Astrocyte (in vitro differentiated cells and primary cell): Measurements from ENCODE around the gene FAAP100. TPM values are rescaled to one million over a fixed set of nuclear protein-coding genes. Genes with fewer than 3 reads are reported as not detected.
"Not testable (repeated sequence)": the region's sequence is repeated elsewhere in the genome, so short reads cannot be mapped to it uniquely, and the experiment has no call there.

Experiments used
- DNase-seq: peaks from one replicate; pipeline ENCODE4 v3.0.0-alpha.2; 2010; ENCODE audit warnings: low read depth
- FAIRE-seq: peaks from 2 replicates; lab custom pipeline; 2011; peaks lifted over from hg19 to GRCh38; lab: Jason Lieb, UNC
- H2AFZ ChIP-seq: 2 replicates; pipeline ENCODE4 v1.6.0; 2012; ENCODE audit warnings: low read depth, low read length, inconsistent platforms
- H3K27ac ChIP-seq: 2 replicates; pipeline ENCODE4 v1.5.1; 2011; ENCODE audit warnings: low read depth, low read length, inconsistent platforms
- H3K27me3 ChIP-seq: 2 replicates; pipeline ENCODE4 v1.6.0; 2011; ENCODE audit warnings: low read length, inconsistent platforms; ENCODE audit not compliant: insufficient read depth
- H3K36me3 ChIP-seq: 2 replicates; pipeline ENCODE4 v1.5.1; 2011; ENCODE audit warnings: low read length, inconsistent platforms; ENCODE audit not compliant: insufficient read depth
- H3K4me1 ChIP-seq: 2 replicates; pipeline ENCODE4 v1.5.1; 2011; ENCODE audit warnings: low read length, inconsistent platforms; ENCODE audit not compliant: insufficient read depth
- H3K4me2 ChIP-seq: 2 replicates; pipeline ENCODE4 v1.6.0; 2012; ENCODE audit warnings: low read length, inconsistent platforms
- H3K4me3 ChIP-seq: 2 replicates; pipeline ENCODE4 v1.5.1; 2011; ENCODE audit warnings: low read depth, mild to moderate bottlenecking, low read length, inconsistent platforms; ENCODE audit not compliant: insufficient read depth
- H3K79me2 ChIP-seq: 2 replicates; pipeline ENCODE4 v1.6.0; 2012; ENCODE audit warnings: mild to moderate bottlenecking, low read length, inconsistent platforms; ENCODE audit not compliant: insufficient read depth
- H3K9ac ChIP-seq: 2 replicates; pipeline ENCODE4 v1.6.0; 2012; ENCODE audit warnings: mild to moderate bottlenecking, low read length, inconsistent platforms
- H3K9me3 ChIP-seq: 2 replicates; pipeline ENCODE4 v1.5.1; 2012; ENCODE audit warnings: low read depth, mild to moderate bottlenecking, low read length, inconsistent platforms; ENCODE audit not compliant: insufficient read depth
- H4K20me1 ChIP-seq: 2 replicates; pipeline ENCODE4 v1.6.0; 2012; ENCODE audit warnings: low read length, inconsistent platforms; ENCODE audit not compliant: insufficient read depth
- H3K27ac Mint-ChIP-seq: one replicate; pipeline ENCODE4 v1.8.0; 2021; ENCODE audit warnings: mild to moderate bottlenecking, mixed read lengths; ENCODE audit not compliant: unreplicated experiment
- H3K27me3 Mint-ChIP-seq: one replicate; pipeline ENCODE4 v1.8.0; 2021; ENCODE audit warnings: low read depth, mixed read lengths; ENCODE audit not compliant: unreplicated experiment
- H3K36me3 Mint-ChIP-seq: one replicate; pipeline ENCODE4 v1.8.0; 2021; ENCODE audit warnings: low read depth, mixed read lengths; ENCODE audit not compliant: unreplicated experiment
- H3K4me1 Mint-ChIP-seq: one replicate; pipeline ENCODE4 v1.8.0; 2021; ENCODE audit warnings: low read depth, mixed read lengths; ENCODE audit not compliant: unreplicated experiment
- H3K4me3 Mint-ChIP-seq: one replicate; pipeline ENCODE4 v1.8.0; 2021; ENCODE audit warnings: mild to moderate bottlenecking, moderate library complexity, mixed read lengths; ENCODE audit not compliant: unreplicated experiment
- H3K9me3 Mint-ChIP-seq: one replicate; pipeline ENCODE4 v1.8.0; 2021; ENCODE audit warnings: mild to moderate bottlenecking, mixed read lengths; ENCODE audit not compliant: unreplicated experiment
- EZH2 ChIP-seq: IDR thresholded peaks from 2 replicates; pipeline ENCODE4 v1.6.1; 2012; ENCODE audit warnings: mild to moderate bottlenecking, low read length, inconsistent platforms; ENCODE audit not compliant: insufficient read depth
- total RNA-seq: library from RNA; stranded (reverse); gene quantifications from 2 replicates; pipeline ENCODE4 v1.2.1, GENCODE V29; 2021
- TF ChIP-seq, protein P1 (sequence below): IDR thresholded peaks from 2 replicates; pipeline ENCODE4 v1.5.1; 2011; ENCODE audit warnings: low read depth, mild to moderate bottlenecking, inconsistent platforms, low read length, moderate library complexity; ENCODE audit not compliant: insufficient read depth

FAAP100 gene
- total RNA-seq, 1 donor from 2014 or later, result 38.9 TPM

DNA sequence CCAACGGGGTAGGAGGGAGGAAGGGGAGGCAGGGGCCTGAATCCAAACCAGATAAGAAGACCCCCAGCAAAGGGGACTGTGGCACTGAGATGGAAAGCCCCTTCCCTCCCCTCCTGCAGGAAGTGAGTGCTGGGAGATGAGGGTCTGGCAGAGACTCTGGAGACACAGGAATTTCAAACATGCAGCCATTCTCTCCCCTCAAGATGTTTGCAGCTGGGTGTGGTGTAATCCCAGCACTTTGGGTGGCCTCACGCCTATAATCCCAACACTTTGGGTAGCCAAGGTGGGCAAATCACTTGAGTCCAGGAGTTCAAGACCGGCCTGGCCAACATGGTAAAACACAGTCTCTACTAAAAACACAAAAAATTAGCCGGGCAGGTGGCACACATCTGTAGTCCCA, 33.9 kb upstream of the FAAP100 start:
- TF ChIP-seq, protein P1, sequence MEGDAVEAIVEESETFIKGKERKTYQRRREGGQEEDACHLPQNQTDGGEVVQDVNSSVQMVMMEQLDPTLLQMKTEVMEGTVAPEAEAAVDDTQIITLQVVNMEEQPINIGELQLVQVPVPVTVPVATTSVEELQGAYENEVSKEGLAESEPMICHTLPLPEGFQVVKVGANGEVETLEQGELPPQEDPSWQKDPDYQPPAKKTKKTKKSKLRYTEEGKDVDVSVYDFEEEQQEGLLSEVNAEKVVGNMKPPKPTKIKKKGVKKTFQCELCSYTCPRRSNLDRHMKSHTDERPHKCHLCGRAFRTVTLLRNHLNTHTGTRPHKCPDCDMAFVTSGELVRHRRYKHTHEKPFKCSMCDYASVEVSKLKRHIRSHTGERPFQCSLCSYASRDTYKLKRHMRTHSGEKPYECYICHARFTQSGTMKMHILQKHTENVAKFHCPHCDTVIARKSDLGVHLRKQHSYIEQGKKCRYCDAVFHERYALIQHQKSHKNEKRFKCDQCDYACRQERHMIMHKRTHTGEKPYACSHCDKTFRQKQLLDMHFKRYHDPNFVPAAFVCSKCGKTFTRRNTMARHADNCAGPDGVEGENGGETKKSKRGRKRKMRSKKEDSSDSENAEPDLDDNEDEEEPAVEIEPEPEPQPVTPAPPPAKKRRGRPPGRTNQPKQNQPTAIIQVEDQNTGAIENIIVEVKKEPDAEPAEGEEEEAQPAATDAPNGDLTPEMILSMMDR, result no peak
- no peak for TF ChIP-seq EZH2
- no peak overlapping the region for H3K4me3 ChIP-seq
- no peak overlapping the region for H3K4me3 Mint-ChIP-seq
- H3K36me3 ChIP-seq, result peaks cover 55% of the 10 kb centered on the region
- H3K9me3 Mint-ChIP-seq, result no peaks in the 10 kb centered on the region
- no peak overlapping the region for H3K9ac ChIP-seq
- peaks cover 20% of the 10 kb centered on the region for H3K4me1 Mint-ChIP-seq
- no peaks in the 10 kb centered on the region for H3K27me3 ChIP-seq
- peaks cover 15% of the 10 kb centered on the region for H3K4me1 ChIP-seq
- no peaks in the 10 kb centered on the region for H3K27me3 Mint-ChIP-seq
- peaks cover 43% of the 10 kb centered on the region for H3K36me3 Mint-ChIP-seq
- H3K4me2 ChIP-seq, result no peak overlapping the region
- H4K20me1 ChIP-seq, result peaks cover 33% of the 10 kb centered on the region
- H3K27ac ChIP-seq, result no peak overlapping the region
- peak overlapping the region; percentile 66 for H3K27ac Mint-ChIP-seq
- DNase-seq, result no peak
- H3K9me3 ChIP-seq, result no peaks in the 10 kb centered on the region
- H2AFZ ChIP-seq, result no peak overlapping the region
- no peak for FAIRE-seq
- H3K79me2 ChIP-seq, result peaks cover 16% of the 10 kb centered on the region

DNA sequence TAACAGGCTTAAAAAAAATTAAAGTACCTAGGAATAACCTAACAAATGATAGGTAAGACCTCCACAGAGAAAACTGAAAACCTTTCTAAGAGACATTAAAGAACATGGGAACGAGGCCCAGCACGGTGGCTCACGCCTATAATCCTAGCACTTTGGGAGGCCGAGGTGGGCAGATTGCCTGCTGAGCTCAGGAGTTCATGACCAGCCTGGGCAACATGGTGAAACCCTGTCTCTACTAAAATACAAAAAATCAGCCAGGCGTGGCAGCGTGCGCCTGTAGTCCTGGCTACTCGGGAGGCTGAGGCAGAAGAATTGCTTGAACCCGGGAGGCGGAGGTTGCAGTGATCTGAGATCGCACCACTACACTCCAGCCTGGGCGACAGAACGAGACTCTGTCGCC, 32.6 kb upstream of the FAAP100 start:
- peaks cover 43% of the 10 kb centered on the region for H3K36me3 Mint-ChIP-seq
- H3K27ac Mint-ChIP-seq, result not testable (repeated sequence)
- H3K4me1 Mint-ChIP-seq, result peaks cover 31% of the 10 kb centered on the region

DNA sequence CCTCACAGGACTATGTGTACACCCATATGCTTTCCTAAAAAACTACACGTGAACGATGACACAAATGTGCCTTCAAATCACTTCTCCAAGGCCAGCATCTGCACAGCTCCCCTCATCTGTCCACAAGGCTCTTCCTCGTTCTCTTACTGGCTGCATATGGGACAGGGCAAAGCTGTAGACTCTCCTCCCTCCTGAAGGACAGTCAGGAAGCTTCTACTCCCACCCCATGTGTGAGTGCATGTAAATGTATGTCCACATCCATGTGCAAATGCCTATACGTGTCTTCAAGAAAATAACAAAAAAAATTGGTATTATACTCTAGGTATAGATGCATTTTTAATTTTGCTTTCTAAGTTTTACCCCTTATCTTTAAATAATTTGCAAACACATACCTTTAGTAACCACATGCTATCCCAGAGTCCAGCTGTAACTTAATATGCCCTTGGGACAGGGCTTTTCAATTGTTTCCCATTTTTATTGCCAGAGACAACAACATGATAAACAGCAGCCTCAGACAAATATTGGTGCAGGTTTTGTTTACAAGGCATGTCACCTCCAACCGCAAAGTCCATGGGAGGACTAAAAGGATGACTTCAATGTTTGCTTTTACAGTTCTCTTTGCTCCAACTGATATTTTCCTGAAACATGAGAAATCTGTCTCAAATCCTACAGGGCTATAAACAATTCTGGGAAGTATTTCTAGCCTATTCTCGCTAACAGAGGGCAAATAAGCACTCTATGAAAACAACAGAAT, 31.6 kb upstream of the FAAP100 start:
- TF ChIP-seq, protein P1, result no peak
- no peak for TF ChIP-seq EZH2
- Mint-ChIP-seq H3K4me1 (peaks cover 38% of the 10 kb centered on the region), H3K36me3 (peaks cover 42% of the 10 kb centered on the region), H3K27ac (peak overlapping the region; percentile 81), H3K4me3 (peak overlapping the region; percentile 29), H3K9me3 (no peaks in the 10 kb centered on the region), H3K27me3 (no peaks in the 10 kb centered on the region)
- H3K4me3 ChIP-seq, result no peak overlapping the region
- FAIRE-seq, result no peak
- H3K27me3 ChIP-seq, result no peaks in the 10 kb centered on the region
- H3K9ac ChIP-seq, result peak overlapping the region; percentile 36
- no peaks in the 10 kb centered on the region for H3K9me3 ChIP-seq
- no peak overlapping the region for H3K27ac ChIP-seq
- H2AFZ ChIP-seq, result no peak overlapping the region
- H3K36me3 ChIP-seq, result peaks cover 40% of the 10 kb centered on the region
- peaks cover 36% of the 10 kb centered on the region for H4K20me1 ChIP-seq
- no peak overlapping the region for H3K4me2 ChIP-seq
- peaks cover 28% of the 10 kb centered on the region for H3K79me2 ChIP-seq
- DNase-seq, result no peak
- H3K4me1 ChIP-seq, result peaks cover 34% of the 10 kb centered on the region

More for the DNA sequence above, 32.6 kb upstream of the FAAP100 start:
- Histone ChIP-seq H3K4me1 (peaks cover 26% of the 10 kb centered on the region), H3K79me2 (peaks cover 21% of the 10 kb centered on the region), H3K36me3 (peaks cover 47% of the 10 kb centered on the region), H4K20me1 (peaks cover 36% of the 10 kb centered on the region)
- H2AFZ ChIP-seq, H3K27me3 ChIP-seq, FAIRE-seq, H3K4me2 ChIP-seq, H3K9ac ChIP-seq, H3K4me3 Mint-ChIP-seq, H3K4me3 ChIP-seq, H3K9me3 Mint-ChIP-seq, H3K27ac ChIP-seq, H3K9me3 ChIP-seq, DNase-seq, H3K27me3 Mint-ChIP-seq: not testable (repeated sequence)
